ENCODE data around the gene PDE6D. TPM values are rescaled to one million over a fixed set of nuclear protein-coding genes. Genes with fewer than 3 reads are reported as not detected.

PDE6D gene
- total and polyA plus RNA-seq, 2 experiments from 2014 or later, result 35.2 to 55.6 TPM

- Histone ChIP-seq H3K4me3 (no peak overlapping the region), H3K4me1 (ENCODE audit: insufficient read depth) (no peaks in the 10 kb centered on the region), H2AFZ (no peak overlapping the region), H3F3A (replicated peaks; ENCODE audit: low read depth) (no peaks in the 10 kb centered on the region), H4K20me1 (replicated peaks; ENCODE audit: insufficient read depth) (no peaks in the 10 kb centered on the region; the same call in 1 of the 2 replicates), H3K27ac (ENCODE audit: low read depth) (no peak overlapping the region), H3K36me3 (ENCODE audit: insufficient read depth) (no peaks in the 10 kb centered on the region), H3K9me2 (ENCODE audit: insufficient read depth) (no peaks in the 10 kb centered on the region), H3K27me3 (ENCODE audit: insufficient read depth) (no peaks in the 10 kb centered on the region), H3K79me2 (replicated peaks; ENCODE audit: insufficient read depth) (no peaks in the 10 kb centered on the region), H3K4me2 (no peak overlapping the region)
- H3K4me3 Mint-ChIP-seq, result no peak overlapping the region
- H3K27me3 Mint-ChIP-seq (ENCODE audit: insufficient read depth, low read depth, poor library complexity), result peaks cover 4% of the 10 kb centered on the region
- no peaks in the 10 kb centered on the region for H3K9me3 Mint-ChIP-seq
- peaks cover 6% of the 10 kb centered on the region for H3K4me1 Mint-ChIP-seq
- no peaks in the 10 kb centered on the region; the same call in 2 of the 3 replicates for H3K36me3 Mint-ChIP-seq (ENCODE audit: low read depth)
- no peak overlapping the region for H3K27ac Mint-ChIP-seq
- ATAC-seq (no peak), DNase-seq (ENCODE audit: low spot score) (no peak)
- TF ChIP-seq REST (IDR thresholded peaks at IDR 0.05; ENCODE audit: unreplicated experiment) (no peak), EZH2phosphoT487 (IDR thresholded peaks at IDR 0.05; ENCODE audit: unreplicated experiment) (no peak), CTCF (conservative IDR thresholded peaks at IDR 0.05; ENCODE audit: low read depth in 2 of 2) (no peak), ZNF331 (CRISPR knock-in tag; IDR thresholded peaks at IDR 0.05; ENCODE audit: low read depth) (no peak), EZH2 (IDR thresholded peaks at IDR 0.05; ENCODE audit: low read depth, unreplicated experiment) (no peak), CREB1 (CRISPR knock-in tag; IDR thresholded peaks at IDR 0.05; ENCODE audit: low read depth) (no peak), POLR2AphosphoS5 (IDR thresholded peaks at IDR 0.05; ENCODE audit: low read depth) (no peak), NANOG (IDR thresholded peaks at IDR 0.05; ENCODE audit: borderline replicate concordance) (no peak), JUNB (IDR thresholded peaks at IDR 0.05; ENCODE audit: unreplicated experiment) (no peak), ETS1 (IDR thresholded peaks at IDR 0.05) (no peak), ZNF114 (CRISPR knock-in tag; IDR thresholded peaks at IDR 0.05) (no peak), ZNF462 (CRISPR knock-in tag; IDR thresholded peaks at IDR 0.05) (no peak), STAT1 (IDR thresholded peaks at IDR 0.05; ENCODE audit: unreplicated experiment) (no peak)
These were observed 55.6 kb downstream of the PDE6D start for GRCh38 chr2:231725476-231725875.

Data from GM23338 (cell line).